ENCODE results near the gene TUBGCP2.

DNA sequence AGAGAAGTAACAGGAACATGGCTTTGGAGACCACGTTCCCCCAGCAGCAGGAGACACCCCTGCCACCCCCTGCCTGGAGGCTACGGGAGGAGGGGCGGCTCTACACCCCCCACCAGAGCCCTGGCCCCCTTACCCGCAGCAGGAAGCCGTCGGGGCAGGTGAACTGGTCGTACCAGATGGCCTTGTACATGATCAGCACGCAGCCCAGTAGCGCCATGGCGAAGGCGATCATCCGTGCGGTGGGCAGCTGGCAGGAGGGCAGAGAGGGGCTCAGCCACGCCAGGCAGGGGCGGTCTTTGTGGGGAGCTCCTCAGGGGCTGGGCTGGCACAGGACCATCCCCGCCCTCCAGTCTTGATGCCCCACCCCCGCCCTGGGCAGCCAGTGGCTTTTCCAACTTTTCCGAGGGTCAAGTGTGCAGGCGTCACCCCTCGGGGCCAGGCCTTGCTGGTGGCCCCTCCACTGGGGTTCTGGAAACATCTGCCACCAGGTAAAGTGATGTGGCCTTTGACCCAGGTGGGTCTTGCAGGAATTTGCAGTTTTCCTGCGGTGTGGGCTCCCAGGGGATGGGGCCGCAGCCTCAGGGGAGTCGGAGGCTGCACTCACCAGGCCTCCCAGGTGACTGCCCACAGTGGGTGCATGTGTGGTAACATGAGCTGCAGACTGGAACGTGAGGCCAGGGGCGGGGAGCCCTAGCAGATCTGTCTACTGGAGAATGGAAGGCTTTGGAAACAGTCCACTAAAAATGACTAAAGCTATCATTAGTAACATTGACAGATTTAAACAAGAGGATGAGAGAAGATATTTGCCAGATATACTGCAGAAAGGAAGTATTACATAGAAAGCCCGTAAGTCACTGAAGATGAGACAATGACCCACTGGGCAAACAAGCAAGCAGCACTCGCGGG is 18.3 kb upstream of the TUBGCP2 start:
- TF ChIP-seq POLR2A (IDR thresholded peaks at IDR 0.05) (no peak), CTCF (IDR thresholded peaks at IDR 0.05) (no peak)

Data from heart left ventricle (tissue), 13 donors.